NCI-H1048 (cell line): ENCODE results near the gene TRPV3.
"Not testable (repeated sequence)": the region's sequence is repeated elsewhere in the genome, so short reads cannot be mapped to it uniquely, and the experiment has no call there.

ENCODE experiments used
- DNase-seq: peaks from one replicate; lab custom pipeline; 2025; lab: John Stamatoyannopoulos, UW

Gene TRPV3

GRCh38 chr17:3557768-3558583, at the start of gene TRPV3:
TRPV3 (minus strand) TSS chr17:3557812; CDS start chr17:3554850, 2,962 bp downstream.
- no peak for DNase-seq

- DNase-seq: no peak
These were observed 46.3 kb upstream of the TRPV3 start for GRCh38 chr17:3603870-3604259.

- no peak for DNase-seq
These were observed 45.7 kb upstream of the TRPV3 start for GRCh38 chr17:3603119-3603869.

GRCh38 chr17:3602499-3602898, 44.9 kb upstream of the TRPV3 start:
- DNase-seq: no peak

GRCh38 chr17:3600529-3601205, 43.1 kb upstream of the TRPV3 start:
- no peak for DNase-seq

GRCh38 chr17:3598078-3598477, 40.5 kb upstream of the TRPV3 start:
- DNase-seq: no peak

GRCh38 chr17:3596804-3597464, 39.3 kb upstream of the TRPV3 start:
- DNase-seq: no peak

- no peak for DNase-seq
These were observed 37.4 kb upstream of the TRPV3 start for GRCh38 chr17:3594976-3595375.

GRCh38 chr17:3594051-3594800, 36.6 kb upstream of the TRPV3 start:
- no peak for DNase-seq

GRCh38 chr17:3593384-3593783, 35.8 kb upstream of the TRPV3 start:
- no peak for DNase-seq

GRCh38 chr17:3592216-3592860, 34.7 kb upstream of the TRPV3 start:
- no peak for DNase-seq

- DNase-seq: no peak
These were observed 33.2 kb upstream of the TRPV3 start for GRCh38 chr17:3590768-3591167.

GRCh38 chr17:3590231-3590630, 32.6 kb upstream of the TRPV3 start:
- DNase-seq: no peak

GRCh38 chr17:3589784-3590183, 32.2 kb upstream of the TRPV3 start:
- no peak for DNase-seq

GRCh38 chr17:3585826-3586225, 28.2 kb upstream of the TRPV3 start:
- DNase-seq: no peak

GRCh38 chr17:3583456-3583855, 25.8 kb upstream of the TRPV3 start:
- no peak for DNase-seq

- DNase-seq: no peak
These were observed 25.3 kb upstream of the TRPV3 start for GRCh38 chr17:3582915-3583314.

GRCh38 chr17:3578667-3579066, 21.1 kb upstream of the TRPV3 start:
- not testable (repeated sequence) for DNase-seq

GRCh38 chr17:3576970-3577369, 19.4 kb upstream of the TRPV3 start:
- no peak for DNase-seq

GRCh38 chr17:3575511-3575910, 17.9 kb upstream of the TRPV3 start:
- no peak for DNase-seq

GRCh38 chr17:3574231-3574630, 16.6 kb upstream of the TRPV3 start:
- DNase-seq: no peak
